Measurements from ENCODE around the gene DNAJB8. TPM values are rescaled to one million over a fixed set of nuclear protein-coding genes. Genes with fewer than 3 reads are reported as not detected.

Gene DNAJB8
- total RNA-seq (2022; extraction: Qiagen RNA extraction), result not detected in 5 replicates

GRCh38 chr3:128466840-128467541, at the start of gene DNAJB8:
DNAJB8 (minus strand) TSS chr3:128466890; CDS start chr3:128463245, 3,645 bp downstream.

GRCh38 chr3:128492671-128493569, 26.2 kb upstream of the DNAJB8 start, which contains the start of gene GATA2:
GATA2 (minus strand) TSS chr3:128493201; CDS start chr3:128487031, 6,170 bp downstream.

Other genes with a start within 250 kb of the DNAJB8 start
- gene GATA2, start 26.3 kb upstream of the DNAJB8 start, total RNA-seq (2022; extraction: Qiagen RNA extraction), result 3.9 to 5.7 TPM (median 4.6 TPM) in 5 replicates
- gene RPN1, start 183.9 kb upstream of the DNAJB8 start, total RNA-seq (2022; extraction: Qiagen RNA extraction), result 157 to 173 TPM (median 162 TPM) in 5 replicates